Activated CD8-positive, alpha-beta memory T cell treated with anti-CD3 and anti-CD28 coated beads, Interleukin-2, amount 50 U/mL, for 24 hours (primary cell): ENCODE measurements around the gene DIS3L2.
"Not testable (repeated sequence)": the region's sequence is repeated elsewhere in the genome, so short reads cannot be mapped to it uniquely, and the experiment has no call there.

ENCODE experiments used
- DNase-seq: peaks from one replicate; pipeline ENCODE4 v3.0.0-alpha.2; 2020; ENCODE audit errors: extremely low read depth

DIS3L2 gene

GRCh38 chr2:232009639-232010274 lies 48.2 kb downstream of the DIS3L2 start:
- no peak for DNase-seq

- DNase-seq: no peak
Measured at GRCh38 chr2:232013701-232014353, 52.3 kb downstream of the DIS3L2 start.

- DNase-seq: no peak
Measured at GRCh38 chr2:232014681-232015080, 53.2 kb downstream of the DIS3L2 start.

GRCh38 chr2:232018181-232018580 lies 56.7 kb downstream of the DIS3L2 start:
- DNase-seq: no peak

GRCh38 chr2:232022718-232023117 lies 61.2 kb downstream of the DIS3L2 start:
- DNase-seq: no peak

GRCh38 chr2:232023426-232023825 lies 61.9 kb downstream of the DIS3L2 start:
- no peak for DNase-seq

- DNase-seq: no peak
Measured at GRCh38 chr2:232024457-232024856, 62.9 kb downstream of the DIS3L2 start.

- DNase-seq: no peak
Measured at GRCh38 chr2:232026910-232027309, 65.4 kb downstream of the DIS3L2 start.

GRCh38 chr2:232027530-232027929 lies 66.0 kb downstream of the DIS3L2 start:
- no peak for DNase-seq

GRCh38 chr2:232028071-232028470 lies 66.6 kb downstream of the DIS3L2 start:
- DNase-seq: no peak

GRCh38 chr2:232028631-232029030 lies 67.1 kb downstream of the DIS3L2 start:
- no peak for DNase-seq

- DNase-seq: no peak
Measured at GRCh38 chr2:232029346-232029745, 67.8 kb downstream of the DIS3L2 start.

GRCh38 chr2:232030229-232030628 lies 68.7 kb downstream of the DIS3L2 start:
- no peak for DNase-seq

- not testable (repeated sequence) for DNase-seq
Measured at GRCh38 chr2:232035292-232035691, 73.8 kb downstream of the DIS3L2 start.

- DNase-seq: not testable (repeated sequence)
Measured at GRCh38 chr2:232036876-232037275, 75.4 kb downstream of the DIS3L2 start.

- no peak for DNase-seq
Measured at GRCh38 chr2:232038251-232038880, 76.9 kb downstream of the DIS3L2 start.

- DNase-seq: no peak
Measured at GRCh38 chr2:232038881-232039485, 77.5 kb downstream of the DIS3L2 start.

- no peak for DNase-seq
Measured at GRCh38 chr2:232042911-232043574, 81.5 kb downstream of the DIS3L2 start.

GRCh38 chr2:232043966-232044365 lies 82.5 kb downstream of the DIS3L2 start:
- DNase-seq: no peak

GRCh38 chr2:232049350-232049749 lies 87.8 kb downstream of the DIS3L2 start:
- DNase-seq: no peak

GRCh38 chr2:232052591-232052990 lies 91.1 kb downstream of the DIS3L2 start:
- DNase-seq: no peak

- no peak for DNase-seq
Measured at GRCh38 chr2:232053777-232054176, 92.3 kb downstream of the DIS3L2 start.
